WTC11 (cell line): ENCODE data around the gene ZSCAN18. TPM values are rescaled to one million over a fixed set of nuclear protein-coding genes. Genes with fewer than 3 reads are reported as not detected.
A peak's percentile ranks its signal among the peaks of the same experiment; 100 is the strongest.

Experiments
- ATAC-seq: fragments of 200-7000 bp; cut with Tn5 transposase; 2 replicates; pipeline ENCODE4 v1.10.0; 2021; ENCODE audit warnings: mild to moderate bottlenecking, moderate library complexity
- CTCF ChIA-PET: fragments of 300-600 bp; sonication (Branson Sonifier 250); formaldehyde crosslinking; loops from one replicate; lab custom pipeline; 2021; ENCODE audit warnings: antibody characterized with exemption; lab: Charles Lee
- POLR2A ChIA-PET: fragments of 350-600 bp; sonication (Branson Sonifier 250); formaldehyde crosslinking; loops from one replicate; lab custom pipeline; 2021; ENCODE audit warnings: antibody characterized with exemption; lab: Charles Lee
- DNase-seq: peaks from one replicate; pipeline ENCODE4 v3.0.0; 2021; ENCODE audit warnings: low spot score
- H3K27ac Mint-ChIP-seq: 2 replicates; pipeline ENCODE4 v1.8.0; 2021; ENCODE audit warnings: mixed read lengths
- H3K27me3 Mint-ChIP-seq: 2 replicates; pipeline ENCODE4 v1.8.0; 2021; ENCODE audit warnings: low read depth, mild to moderate bottlenecking, moderate library complexity, mixed read lengths
- H3K36me3 Mint-ChIP-seq: 2 replicates; pipeline ENCODE4 v1.8.0; 2021; ENCODE audit warnings: mixed read lengths
- H3K4me1 Mint-ChIP-seq: 2 replicates; pipeline ENCODE4 v1.8.0; 2022; ENCODE audit warnings: mixed read lengths
- H3K4me3 Mint-ChIP-seq: 2 replicates; pipeline ENCODE4 v1.8.0; 2021; ENCODE audit warnings: mild to moderate bottlenecking, moderate library complexity, mixed read lengths
- H3K9me3 Mint-ChIP-seq: 2 replicates; pipeline ENCODE4 v1.8.0; 2021; ENCODE audit warnings: mixed read lengths
- E2F1 ChIP-seq: sonication (generic); formaldehyde crosslinking; IDR thresholded peaks from 2 replicates; pipeline ENCODE4 v1.8.0; 2022; ENCODE audit warnings: mild to moderate bottlenecking, missing genetic modification reagents
- ETV6 ChIP-seq: sonication (generic); formaldehyde crosslinking; IDR thresholded peaks from 2 replicates; pipeline ENCODE4 v1.8.1; 2022; ENCODE audit warnings: mild to moderate bottlenecking, missing genetic modification reagents
- GABPB1 ChIP-seq: sonication (generic); formaldehyde crosslinking; IDR thresholded peaks from 2 replicates; pipeline ENCODE4 v1.8.1; 2023; ENCODE audit warnings: mild to moderate bottlenecking, missing genetic modification reagents
- JUN ChIP-seq: sonication (generic); formaldehyde crosslinking; IDR thresholded peaks from 2 replicates; pipeline ENCODE4 v1.8.0; 2023; ENCODE audit warnings: mild to moderate bottlenecking, missing genetic modification reagents
- MAX ChIP-seq: sonication (generic); formaldehyde crosslinking; IDR thresholded peaks from 2 replicates; pipeline ENCODE4 v1.8.0; 2022; ENCODE audit warnings: mild to moderate bottlenecking, missing genetic modification reagents
- MLX ChIP-seq: sonication (generic); formaldehyde crosslinking; IDR thresholded peaks from 2 replicates; pipeline ENCODE4 v1.8.1; 2023; ENCODE audit warnings: mild to moderate bottlenecking, missing genetic modification reagents, moderate library complexity
- OVOL2 ChIP-seq: fragments of 250-450 bp; sonication (Bioruptor Pico); IDR thresholded peaks from 2 replicates; pipeline ENCODE4 v1.9.0; 2021; ENCODE audit warnings: mild to moderate bottlenecking, borderline replicate concordance
- RELA ChIP-seq: sonication (generic); formaldehyde crosslinking; IDR thresholded peaks from 2 replicates; pipeline ENCODE4 v1.8.1; 2022; ENCODE audit warnings: missing genetic modification reagents, mild to moderate bottlenecking, borderline replicate concordance
- SMAD3 ChIP-seq: sonication (generic); formaldehyde crosslinking; IDR thresholded peaks from 2 replicates; pipeline ENCODE4 v1.8.0; 2022; ENCODE audit warnings: missing genetic modification reagents, mild to moderate bottlenecking, borderline replicate concordance
- SOX15 ChIP-seq: fragments of 250-450 bp; sonication (Bioruptor Pico); IDR thresholded peaks from 2 replicates; pipeline ENCODE4 v1.9.0; 2021; ENCODE audit warnings: mild to moderate bottlenecking
- TCF7 ChIP-seq: sonication (generic); formaldehyde crosslinking; IDR thresholded peaks from 2 replicates; pipeline ENCODE4 v1.8.0; 2022; ENCODE audit warnings: mild to moderate bottlenecking, low read depth, missing genetic modification reagents, moderate library complexity
- TP53 ChIP-seq: sonication (generic); formaldehyde crosslinking; IDR thresholded peaks from 2 replicates; pipeline ENCODE4 v1.8.1; 2023; ENCODE audit warnings: mild to moderate bottlenecking, missing genetic modification reagents
- ZMAT4 ChIP-seq: fragments of 250-450 bp; sonication (Bioruptor Pico); IDR thresholded peaks from 2 replicates; pipeline ENCODE4 v1.9.0; 2021; ENCODE audit warnings: mild to moderate bottlenecking
- ZNF425 ChIP-seq: fragments of 250-450 bp; sonication (Bioruptor Pico); conservative IDR thresholded peaks from 2 replicates; pipeline ENCODE4 v1.9.0; 2021; ENCODE audit warnings: mild to moderate bottlenecking
- ZNF671 ChIP-seq: fragments of 250-450 bp; sonication (Bioruptor Pico); IDR thresholded peaks from 2 replicates; pipeline ENCODE4 v1.8.0; 2021; ENCODE audit warnings: mild to moderate bottlenecking
- total RNA-seq: library from RNA; stranded (reverse); gene quantifications from 3 replicates; pipeline ENCODE4 v1.2.3, GENCODE V29; 2021
- TF ChIP-seq, protein P1 (sequence below): sonication (generic); formaldehyde crosslinking; IDR thresholded peaks from 2 replicates; pipeline ENCODE4 v1.8.1; 2023; ENCODE audit warnings: mild to moderate bottlenecking, missing genetic modification reagents, moderate library complexity
- TF ChIP-seq, protein P2 (sequence below): fragments of 250-450 bp; sonication (Bioruptor Pico); IDR thresholded peaks from 2 replicates; pipeline ENCODE4 v1.9.0; 2021; ENCODE audit warnings: mild to moderate bottlenecking, borderline replicate concordance

Gene ZSCAN18
- total RNA-seq, 1 experiment from 2014 or later, result 55.9 TPM

DNA sequence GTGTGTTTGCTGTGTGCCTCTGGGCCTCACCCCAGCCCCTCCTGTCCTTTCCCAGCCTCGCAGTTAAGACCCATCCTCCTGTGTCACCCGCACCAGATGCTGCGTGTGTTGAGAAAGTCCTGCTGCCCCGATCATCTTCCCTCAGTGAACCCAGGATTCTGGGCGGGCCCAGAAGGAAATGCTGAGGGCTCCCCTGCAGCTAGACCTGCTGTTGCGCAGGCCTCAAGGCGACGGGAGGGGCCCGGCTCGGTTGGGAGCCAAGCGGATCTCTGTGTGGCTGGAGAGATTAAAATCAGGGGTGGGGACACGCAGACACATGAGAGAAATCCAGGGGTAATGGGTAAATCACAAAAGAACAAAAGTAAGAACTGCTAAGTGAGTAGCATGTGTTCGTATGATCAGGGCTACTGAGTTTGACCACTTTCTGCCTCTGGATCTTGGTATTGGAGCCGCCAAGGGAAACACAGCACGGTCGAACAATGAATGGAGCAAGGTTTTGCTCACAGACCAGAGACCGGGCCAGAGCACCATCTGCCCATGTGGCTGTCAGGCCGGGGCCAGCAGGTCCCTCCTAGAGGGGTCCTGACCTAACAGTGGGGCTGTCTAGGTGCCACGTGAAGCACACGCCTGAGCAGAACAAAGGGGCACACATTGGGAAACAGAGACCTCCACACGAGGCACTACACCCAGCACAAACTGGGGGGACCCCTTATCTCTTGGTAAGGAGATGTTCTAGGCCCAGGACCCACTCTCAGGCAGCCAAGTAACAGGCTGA lies 57.1 kb downstream of the ZSCAN18 start (continued):
- no peak for TF ChIP-seq JUN (CRISPR knock-in tag)
- no peak for TF ChIP-seq TCF7

- CTCF ChIA-PET, result interaction anchor here (0.5 to 2.7 kb wide), 8 partner anchors 17 to 386 kb away, joined by 3 to 13 read pairs (median 3); partner anchors contain the start of genes ZNF274, ZNF329 and ZNF606
- TF ChIP-seq MLX (no peak), GABPB1 (peak; percentile 91), ZNF425 (no peak), MAX (CRISPR knock-in tag) (peak; percentile 55; the same call in 1 of the 2 replicates)
- TF ChIP-seq, protein P1, sequence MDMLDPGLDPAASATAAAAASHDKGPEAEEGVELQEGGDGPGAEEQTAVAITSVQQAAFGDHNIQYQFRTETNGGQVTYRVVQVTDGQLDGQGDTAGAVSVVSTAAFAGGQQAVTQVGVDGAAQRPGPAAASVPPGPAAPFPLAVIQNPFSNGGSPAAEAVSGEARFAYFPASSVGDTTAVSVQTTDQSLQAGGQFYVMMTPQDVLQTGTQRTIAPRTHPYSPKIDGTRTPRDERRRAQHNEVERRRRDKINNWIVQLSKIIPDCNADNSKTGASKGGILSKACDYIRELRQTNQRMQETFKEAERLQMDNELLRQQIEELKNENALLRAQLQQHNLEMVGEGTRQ, result no peak
- peak; percentile 9 for ATAC-seq
Observed at GRCh38 chr19:58038688-58039204, 59.3 kb downstream of the ZSCAN18 start.

GRCh38 chr19:58037927-58038687 lies 59.9 kb downstream of the ZSCAN18 start:
- Mint-ChIP-seq H3K9me3 (peaks cover 9% of the 10 kb centered on the region), H3K36me3 (peaks cover 4% of the 10 kb centered on the region), H3K4me3 (peak overlapping the region; percentile 57), H3K4me1 (peaks cover 32% of the 10 kb centered on the region), H3K27ac (peak overlapping the region; percentile 95), H3K27me3 (peaks cover 52% of the 10 kb centered on the region)
- DNase-seq (peak; percentile 56), ATAC-seq (peak; percentile 20)
- CTCF ChIA-PET, result interaction anchor here (0.5 to 2.7 kb wide), 8 partner anchors 16 to 387 kb away, joined by 3 to 13 read pairs (median 3); partner anchors contain the start of genes ZNF274, ZNF329 and ZNF606
- POLR2A ChIA-PET, result interaction anchor here (0.7 to 1.3 kb wide), 8 partner anchors 16 to 356 kb away, joined by 3 to 4 read pairs (median 3); partner anchors contain the start of genes ZNF329, ZNF551 and ZNF606
- TF ChIP-seq ZMAT4 (CRISPR knock-in tag) (no peak), ZNF671 (CRISPR knock-in tag) (no peak), OVOL2 (no peak), SOX15 (CRISPR knock-in tag) (no peak), MAX (CRISPR knock-in tag) (peak; percentile 46), TP53 (no peak), ETV6 (CRISPR knock-in tag) (no peak), RELA (no peak), SMAD3 (CRISPR knock-in tag) (no peak), E2F1 (CRISPR knock-in tag) (no peak)
- TF ChIP-seq, protein P2, sequence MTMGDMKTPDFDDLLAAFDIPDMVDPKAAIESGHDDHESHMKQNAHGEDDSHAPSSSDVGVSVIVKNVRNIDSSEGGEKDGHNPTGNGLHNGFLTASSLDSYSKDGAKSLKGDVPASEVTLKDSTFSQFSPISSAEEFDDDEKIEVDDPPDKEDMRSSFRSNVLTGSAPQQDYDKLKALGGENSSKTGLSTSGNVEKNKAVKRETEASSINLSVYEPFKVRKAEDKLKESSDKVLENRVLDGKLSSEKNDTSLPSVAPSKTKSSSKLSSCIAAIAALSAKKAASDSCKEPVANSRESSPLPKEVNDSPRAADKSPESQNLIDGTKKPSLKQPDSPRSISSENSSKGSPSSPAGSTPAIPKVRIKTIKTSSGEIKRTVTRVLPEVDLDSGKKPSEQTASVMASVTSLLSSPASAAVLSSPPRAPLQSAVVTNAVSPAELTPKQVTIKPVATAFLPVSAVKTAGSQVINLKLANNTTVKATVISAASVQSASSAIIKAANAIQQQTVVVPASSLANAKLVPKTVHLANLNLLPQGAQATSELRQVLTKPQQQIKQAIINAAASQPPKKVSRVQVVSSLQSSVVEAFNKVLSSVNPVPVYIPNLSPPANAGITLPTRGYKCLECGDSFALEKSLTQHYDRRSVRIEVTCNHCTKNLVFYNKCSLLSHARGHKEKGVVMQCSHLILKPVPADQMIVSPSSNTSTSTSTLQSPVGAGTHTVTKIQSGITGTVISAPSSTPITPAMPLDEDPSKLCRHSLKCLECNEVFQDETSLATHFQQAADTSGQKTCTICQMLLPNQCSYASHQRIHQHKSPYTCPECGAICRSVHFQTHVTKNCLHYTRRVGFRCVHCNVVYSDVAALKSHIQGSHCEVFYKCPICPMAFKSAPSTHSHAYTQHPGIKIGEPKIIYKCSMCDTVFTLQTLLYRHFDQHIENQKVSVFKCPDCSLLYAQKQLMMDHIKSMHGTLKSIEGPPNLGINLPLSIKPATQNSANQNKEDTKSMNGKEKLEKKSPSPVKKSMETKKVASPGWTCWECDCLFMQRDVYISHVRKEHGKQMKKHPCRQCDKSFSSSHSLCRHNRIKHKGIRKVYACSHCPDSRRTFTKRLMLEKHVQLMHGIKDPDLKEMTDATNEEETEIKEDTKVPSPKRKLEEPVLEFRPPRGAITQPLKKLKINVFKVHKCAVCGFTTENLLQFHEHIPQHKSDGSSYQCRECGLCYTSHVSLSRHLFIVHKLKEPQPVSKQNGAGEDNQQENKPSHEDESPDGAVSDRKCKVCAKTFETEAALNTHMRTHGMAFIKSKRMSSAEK (CRISPR knock-in tag), result no peak

More at GRCh38 chr19:58038688-58039204, 59.3 kb downstream of the ZSCAN18 start:
- Mint-ChIP-seq H3K27me3 (peaks cover 52% of the 10 kb centered on the region), H3K4me1 (peaks cover 34% of the 10 kb centered on the region), H3K36me3 (peaks cover 6% of the 10 kb centered on the region), H3K9me3 (peaks cover 11% of the 10 kb centered on the region), H3K4me3 (peak overlapping the region; percentile 57), H3K27ac (peak overlapping the region; percentile 81)
- DNase-seq, result peak; percentile 21
- POLR2A ChIA-PET, result interaction anchor here (0.6 to 1.3 kb wide), 7 partner anchors 17 to 357 kb away, joined by 3 to 4 read pairs (median 3); partner anchors contain the start of genes ZNF329, ZNF551 and ZNF606
